ENCODE data around the gene POU4F3. TPM values are rescaled to one million over a fixed set of nuclear protein-coding genes. Genes with fewer than 3 reads are reported as not detected.
A peak's percentile ranks its signal among the peaks of the same experiment; 100 is the strongest.
"Not testable (repeated sequence)": the region's sequence is repeated elsewhere in the genome, so short reads cannot be mapped to it uniquely, and the experiment has no call there.

The POU4F3 gene, protein sequence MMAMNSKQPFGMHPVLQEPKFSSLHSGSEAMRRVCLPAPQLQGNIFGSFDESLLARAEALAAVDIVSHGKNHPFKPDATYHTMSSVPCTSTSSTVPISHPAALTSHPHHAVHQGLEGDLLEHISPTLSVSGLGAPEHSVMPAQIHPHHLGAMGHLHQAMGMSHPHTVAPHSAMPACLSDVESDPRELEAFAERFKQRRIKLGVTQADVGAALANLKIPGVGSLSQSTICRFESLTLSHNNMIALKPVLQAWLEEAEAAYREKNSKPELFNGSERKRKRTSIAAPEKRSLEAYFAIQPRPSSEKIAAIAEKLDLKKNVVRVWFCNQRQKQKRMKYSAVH
- total RNA-seq: 0.05 TPM in 1 of 2 replicates, not detected in the other

DNA sequence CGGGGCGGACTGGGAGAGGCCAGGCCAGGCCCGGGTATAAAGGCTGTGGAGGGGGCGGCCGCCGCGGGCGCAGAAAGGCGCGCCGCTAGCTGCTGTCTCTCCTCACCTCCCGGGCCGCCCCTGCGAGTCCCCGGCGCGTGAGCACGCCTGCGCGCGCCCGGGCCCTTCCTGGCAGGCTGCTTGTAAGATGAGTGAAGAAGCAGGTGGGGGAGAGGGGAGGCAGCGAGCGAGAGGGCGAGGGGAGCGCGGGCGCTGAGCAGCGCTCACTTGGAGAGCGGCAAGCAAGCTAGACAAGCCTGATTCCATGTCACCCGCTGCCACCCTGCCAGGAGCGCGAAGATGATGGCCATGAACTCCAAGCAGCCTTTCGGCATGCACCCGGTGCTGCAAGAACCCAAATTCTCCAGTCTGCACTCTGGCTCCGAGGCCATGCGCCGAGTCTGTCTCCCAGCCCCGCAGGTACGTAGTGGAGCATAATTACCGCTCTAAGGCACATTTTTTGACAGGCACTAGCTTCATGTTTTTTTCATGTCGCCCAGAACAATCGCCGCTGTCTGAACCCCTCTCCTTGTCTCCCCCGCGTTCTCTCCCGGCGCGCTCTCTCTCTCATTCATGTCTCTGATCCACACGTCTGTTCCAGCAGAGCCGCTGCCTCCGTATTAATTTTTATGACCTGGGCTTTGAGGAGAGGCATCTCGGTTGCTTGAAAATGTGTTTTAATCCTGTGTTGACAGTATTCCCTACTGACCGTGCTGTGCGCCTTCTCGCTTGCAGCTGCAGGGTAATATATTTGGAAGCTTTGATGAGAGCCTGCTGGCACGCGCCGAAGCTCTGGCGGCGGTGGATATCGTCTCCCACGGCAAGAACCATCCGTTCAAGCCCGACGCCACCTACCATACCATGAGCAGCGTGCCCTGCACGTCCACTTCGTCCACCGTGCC, at the start of gene POU4F3:
POU4F3 (plus strand) TSS at position 66 of the 941 bp plus-strand sequence; CDS start at position 340, 274 bp downstream.
- DNase-seq (ENCODE audit: low read depth): no peak

- DNase-seq (ENCODE audit: low read depth): peak; percentile 25
Measured at GRCh38 chr5:146290318-146290717, 48.3 kb upstream of the POU4F3 start.

DNA sequence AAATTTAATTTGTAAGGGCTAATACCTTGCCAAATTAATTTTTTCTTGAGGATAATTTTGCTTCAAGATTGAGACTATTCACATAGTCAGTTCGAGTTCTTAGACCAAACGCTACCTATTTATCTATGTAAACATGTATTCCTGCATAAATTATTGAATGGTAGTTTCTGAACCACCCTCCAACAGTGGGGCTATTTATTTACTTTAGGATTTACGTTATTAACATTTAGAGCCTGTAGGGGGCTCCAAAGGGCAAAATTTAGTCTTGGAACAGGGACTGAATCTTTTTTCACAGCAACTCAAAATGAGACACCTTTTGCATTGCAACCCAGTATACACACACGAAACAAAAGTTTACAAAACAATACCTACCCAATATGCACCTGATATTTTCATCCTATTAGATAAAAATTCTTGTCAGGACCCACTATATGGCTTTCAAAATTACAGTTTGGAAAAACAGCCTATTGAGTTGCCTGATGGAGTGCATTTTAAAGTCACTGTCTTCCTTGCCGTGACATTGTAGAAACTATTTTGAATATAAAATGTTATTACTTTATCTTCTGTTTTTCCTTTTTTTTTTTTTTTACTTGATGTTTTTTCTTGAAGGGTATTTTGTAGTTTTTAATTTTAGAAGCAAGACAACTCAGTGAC, 47.1 kb upstream of the POU4F3 start:
- DNase-seq (ENCODE audit: low read depth): peak; percentile 50

GRCh38 chr5:146296245-146296644, 42.4 kb upstream of the POU4F3 start:
- no peak for DNase-seq (ENCODE audit: low read depth)

DNA sequence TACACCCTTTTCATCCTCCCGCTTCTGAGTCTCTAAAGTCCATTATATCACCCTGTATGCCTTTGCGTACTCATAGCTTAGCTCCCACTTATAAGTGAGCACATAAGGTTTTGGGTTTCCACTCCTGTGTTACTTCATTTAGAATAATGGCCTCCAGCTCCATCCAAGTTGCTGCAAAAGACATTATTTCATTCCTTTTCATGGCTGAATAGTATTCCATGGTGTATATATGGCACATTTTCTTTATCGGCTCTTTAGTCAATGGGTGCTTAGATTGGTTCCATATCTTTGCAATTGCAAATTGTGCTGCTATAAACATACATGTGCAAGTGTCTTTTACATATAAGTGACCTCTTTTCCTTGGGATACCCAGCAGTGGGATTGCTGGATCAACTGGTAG, 39.7 kb upstream of the POU4F3 start:
- DNase-seq (ENCODE audit: low read depth): not testable (repeated sequence)

DNA sequence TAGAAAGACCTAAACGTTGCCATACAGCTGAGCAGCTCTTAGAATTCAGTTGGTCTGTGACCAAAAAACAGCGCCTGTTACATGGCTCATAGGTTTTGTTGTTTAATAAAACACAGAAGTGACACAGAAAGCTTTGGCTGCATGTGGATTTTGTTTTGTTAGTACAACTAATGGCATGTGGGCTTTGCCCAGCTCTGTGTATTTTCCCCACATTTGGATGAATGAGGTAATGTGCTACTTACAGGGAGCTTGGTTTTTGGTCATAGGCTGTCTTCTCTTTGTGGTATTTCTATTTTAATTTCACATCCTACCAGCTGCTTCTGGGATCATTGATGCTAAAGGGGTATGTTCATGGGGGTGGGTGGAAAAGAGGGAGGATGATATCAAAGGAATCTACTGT, 37.0 kb upstream of the POU4F3 start:
- peak; percentile 16 for DNase-seq (ENCODE audit: low read depth)

GRCh38 chr5:146302406-146302805, 36.2 kb upstream of the POU4F3 start:
- peak; percentile 81 for DNase-seq (ENCODE audit: low read depth)

- peak; percentile 30 for DNase-seq (ENCODE audit: low read depth)
Measured at GRCh38 chr5:146306838-146307237, 31.8 kb upstream of the POU4F3 start.

DNA sequence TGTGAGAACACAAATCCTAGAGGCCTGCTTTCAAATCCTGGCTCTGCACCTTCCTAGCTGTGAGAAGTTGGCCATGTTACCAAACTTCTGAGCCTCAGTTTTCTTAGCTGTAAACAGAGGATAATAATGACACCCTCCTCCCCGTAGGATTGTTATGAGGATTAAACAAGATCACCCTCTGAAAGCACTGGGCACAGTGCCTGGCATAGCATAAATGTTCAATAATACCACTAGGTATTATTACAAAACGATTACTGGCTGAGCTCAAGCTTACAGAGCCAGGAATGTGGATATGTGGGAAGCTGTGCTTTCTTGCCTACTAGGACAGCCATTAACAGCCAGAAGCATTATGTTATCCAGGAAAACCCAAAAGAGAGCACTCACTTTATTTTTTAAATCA, 30.8 kb upstream of the POU4F3 start:
- no peak for DNase-seq (ENCODE audit: low read depth)

DNA sequence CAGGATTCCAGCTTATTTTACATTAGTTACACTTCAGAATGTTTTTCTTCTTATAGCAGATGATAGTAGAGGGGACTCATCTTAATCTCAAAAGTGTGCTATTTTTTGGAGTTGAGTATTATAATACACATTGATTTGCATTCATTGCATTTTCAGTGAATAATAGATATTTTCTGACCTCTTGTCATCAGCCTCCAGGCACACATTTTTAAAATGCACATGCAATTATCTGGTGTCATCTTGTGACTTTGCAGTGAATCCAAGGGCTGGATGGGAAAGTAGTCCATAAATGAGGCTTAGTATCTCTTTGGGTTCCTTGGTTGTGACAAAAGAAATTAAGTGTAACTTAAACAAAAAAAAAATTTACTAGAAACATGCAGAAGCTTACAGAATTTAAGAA, 28.1 kb upstream of the POU4F3 start:
- DNase-seq (ENCODE audit: low read depth): no peak

DNA sequence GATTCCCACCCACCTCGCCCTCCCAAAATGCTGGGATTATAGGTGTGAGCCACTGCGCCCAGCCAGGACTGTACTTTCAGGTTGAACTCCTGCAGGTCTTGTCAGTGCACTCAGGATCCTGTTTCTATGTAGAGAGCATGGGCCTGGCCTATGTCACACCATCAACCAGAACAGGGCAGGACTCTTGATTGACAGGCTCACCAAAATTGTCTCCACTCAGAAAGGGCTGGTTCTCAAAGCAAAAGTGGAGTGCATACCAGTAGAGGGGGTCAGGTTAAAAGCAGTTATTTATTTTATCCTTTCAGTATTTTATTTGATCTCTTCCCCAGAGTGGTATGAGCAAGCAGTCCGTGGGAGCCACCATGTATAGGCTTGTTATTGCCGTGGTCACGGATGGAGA, 27.4 kb upstream of the POU4F3 start:
- no peak for DNase-seq (ENCODE audit: low read depth)

- no peak for DNase-seq (ENCODE audit: low read depth)
Measured at GRCh38 chr5:146313027-146313426, 25.6 kb upstream of the POU4F3 start.

GRCh38 chr5:146321571-146321970, 17.1 kb upstream of the POU4F3 start:
- no peak for DNase-seq (ENCODE audit: low read depth)

DNA sequence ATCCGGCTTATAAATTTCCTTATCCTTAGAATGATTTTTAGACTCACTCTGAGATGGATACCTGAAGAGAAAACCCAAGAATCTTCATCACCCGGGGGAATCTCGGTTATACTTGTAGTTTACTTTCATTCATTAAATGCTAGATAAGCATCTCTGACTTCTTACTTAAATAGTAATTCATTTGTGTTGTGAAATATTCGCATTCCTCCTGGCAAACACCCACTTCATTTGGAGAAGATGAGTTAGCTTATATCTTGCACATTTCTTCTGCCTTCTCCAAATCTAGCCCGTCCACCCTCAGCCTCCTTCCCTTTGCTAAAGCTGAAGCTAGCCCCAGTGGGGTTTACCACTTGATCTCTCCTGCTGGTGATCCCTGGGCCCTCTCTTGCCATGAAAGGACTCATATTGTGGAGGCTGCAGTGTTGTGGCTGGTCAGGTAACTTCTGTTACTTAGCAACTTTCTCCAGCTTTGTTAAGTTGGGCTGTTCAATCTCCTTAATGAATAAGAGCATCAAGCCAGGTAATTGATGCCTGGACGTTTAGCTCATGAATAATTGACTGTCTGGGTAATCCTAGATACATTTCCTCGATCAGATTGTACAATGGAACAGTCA, 11.3 kb upstream of the POU4F3 start:
- DNase-seq (ENCODE audit: low read depth): no peak

GRCh38 chr5:146327989-146328388, 10.7 kb upstream of the POU4F3 start:
- DNase-seq (ENCODE audit: low read depth): no peak

- DNase-seq (ENCODE audit: low read depth): no peak
Measured at GRCh38 chr5:146329697-146330096, 8.9 kb upstream of the POU4F3 start.

DNA sequence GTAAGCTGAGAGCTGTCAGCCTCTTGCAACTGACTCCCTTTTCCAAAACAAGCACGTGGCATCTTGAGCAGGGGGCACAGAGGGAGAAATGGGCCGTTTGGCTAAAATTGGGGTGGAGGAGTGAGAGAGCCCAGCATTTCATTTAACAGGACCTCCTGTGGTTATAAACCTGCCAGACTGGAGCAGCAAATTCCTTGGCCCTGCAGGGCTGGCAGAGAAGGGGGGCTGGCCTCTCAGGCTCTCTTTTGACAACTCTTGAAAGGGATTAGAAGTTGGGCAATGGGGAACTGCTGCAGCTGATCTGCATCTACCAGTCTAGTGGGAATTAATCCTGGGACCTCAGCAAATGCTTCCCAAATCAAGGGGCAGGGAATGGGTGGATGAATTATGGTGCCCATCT, 7.2 kb upstream of the POU4F3 start:
- no peak for DNase-seq (ENCODE audit: low read depth)

DNA sequence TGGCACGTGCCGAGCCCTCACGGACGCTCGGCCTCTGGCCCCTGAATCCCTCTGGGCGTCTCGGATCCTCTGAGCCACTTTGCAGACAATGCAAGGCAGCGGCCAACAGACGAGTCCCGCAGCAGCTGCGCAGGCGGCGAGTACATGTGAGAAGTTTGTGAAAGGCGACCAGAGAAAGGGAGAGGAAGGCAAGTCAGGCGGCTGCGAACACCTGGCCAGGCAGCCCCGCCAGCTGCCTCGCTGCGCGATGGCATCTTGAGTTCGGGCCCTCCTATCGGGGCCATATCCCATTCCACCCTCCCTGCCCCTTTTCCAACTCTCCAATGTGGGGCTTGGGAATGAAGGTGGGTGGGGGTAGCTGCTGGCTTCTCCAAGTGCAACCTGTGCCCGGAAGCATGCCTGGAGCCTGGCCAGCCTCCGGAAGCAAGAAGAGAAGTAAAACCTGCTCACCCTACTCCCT, 4.5 kb upstream of the POU4F3 start:
- no peak for DNase-seq (ENCODE audit: low read depth)

GRCh38 chr5:146336197-146336596, 2.4 kb upstream of the POU4F3 start:
- DNase-seq (ENCODE audit: low read depth): no peak

GRCh38 chr5:146337264-146337904, 1.3 kb upstream of the POU4F3 start:
- no peak for DNase-seq (ENCODE audit: low read depth)

GRCh38 chr5:146337928-146338327, 711 bp upstream of the POU4F3 start:
- no peak for DNase-seq (ENCODE audit: low read depth)

Measured in renal cortical epithelial cell (primary cell).